ENCODE measurements around the gene SORCS2.

DNA sequence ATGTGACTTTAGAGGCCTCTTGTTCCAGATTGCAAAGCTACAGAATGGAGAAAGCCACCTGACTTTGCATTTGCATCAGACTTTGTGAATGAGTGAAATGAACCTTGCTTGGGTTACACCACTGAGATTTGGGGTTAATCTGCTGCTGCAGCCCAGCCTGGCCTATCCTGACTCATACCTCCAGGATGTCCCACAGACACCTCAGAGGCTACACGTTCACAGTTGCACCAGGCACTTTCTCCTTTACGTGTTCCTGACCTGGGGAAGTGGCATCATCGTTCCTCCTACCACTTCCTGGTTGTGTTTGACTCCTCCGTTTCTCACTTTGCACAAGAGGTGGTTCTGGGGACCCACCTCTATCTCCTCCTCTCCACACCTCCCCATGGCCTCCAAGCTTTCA is 9.2 kb upstream of the SORCS2 start:
- no peak for TF ChIP-seq TAF1 (IDR thresholded peaks at IDR 0.05; ENCODE audit: low read depth)
- TF ChIP-seq EP300 (IDR thresholded peaks at IDR 0.05; ENCODE audit: borderline replicate concordance), result no peak
- TF ChIP-seq CREB1 (IDR thresholded peaks at IDR 0.05; ENCODE audit: low read depth), result no peak
- TF ChIP-seq, protein P1, sequence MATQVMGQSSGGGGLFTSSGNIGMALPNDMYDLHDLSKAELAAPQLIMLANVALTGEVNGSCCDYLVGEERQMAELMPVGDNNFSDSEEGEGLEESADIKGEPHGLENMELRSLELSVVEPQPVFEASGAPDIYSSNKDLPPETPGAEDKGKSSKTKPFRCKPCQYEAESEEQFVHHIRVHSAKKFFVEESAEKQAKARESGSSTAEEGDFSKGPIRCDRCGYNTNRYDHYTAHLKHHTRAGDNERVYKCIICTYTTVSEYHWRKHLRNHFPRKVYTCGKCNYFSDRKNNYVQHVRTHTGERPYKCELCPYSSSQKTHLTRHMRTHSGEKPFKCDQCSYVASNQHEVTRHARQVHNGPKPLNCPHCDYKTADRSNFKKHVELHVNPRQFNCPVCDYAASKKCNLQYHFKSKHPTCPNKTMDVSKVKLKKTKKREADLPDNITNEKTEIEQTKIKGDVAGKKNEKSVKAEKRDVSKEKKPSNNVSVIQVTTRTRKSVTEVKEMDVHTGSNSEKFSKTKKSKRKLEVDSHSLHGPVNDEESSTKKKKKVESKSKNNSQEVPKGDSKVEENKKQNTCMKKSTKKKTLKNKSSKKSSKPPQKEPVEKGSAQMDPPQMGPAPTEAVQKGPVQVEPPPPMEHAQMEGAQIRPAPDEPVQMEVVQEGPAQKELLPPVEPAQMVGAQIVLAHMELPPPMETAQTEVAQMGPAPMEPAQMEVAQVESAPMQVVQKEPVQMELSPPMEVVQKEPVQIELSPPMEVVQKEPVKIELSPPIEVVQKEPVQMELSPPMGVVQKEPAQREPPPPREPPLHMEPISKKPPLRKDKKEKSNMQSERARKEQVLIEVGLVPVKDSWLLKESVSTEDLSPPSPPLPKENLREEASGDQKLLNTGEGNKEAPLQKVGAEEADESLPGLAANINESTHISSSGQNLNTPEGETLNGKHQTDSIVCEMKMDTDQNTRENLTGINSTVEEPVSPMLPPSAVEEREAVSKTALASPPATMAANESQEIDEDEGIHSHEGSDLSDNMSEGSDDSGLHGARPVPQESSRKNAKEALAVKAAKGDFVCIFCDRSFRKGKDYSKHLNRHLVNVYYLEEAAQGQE (IDR thresholded peaks at IDR 0.05; ENCODE audit: low read depth), result no peak
- TF ChIP-seq, protein P2, sequence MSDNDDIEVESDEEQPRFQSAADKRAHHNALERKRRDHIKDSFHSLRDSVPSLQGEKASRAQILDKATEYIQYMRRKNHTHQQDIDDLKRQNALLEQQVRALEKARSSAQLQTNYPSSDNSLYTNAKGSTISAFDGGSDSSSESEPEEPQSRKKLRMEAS (IDR thresholded peaks at IDR 0.05), result no peak
- no peak for TF ChIP-seq YY1 (IDR thresholded peaks at IDR 0.05; ENCODE audit: low read depth)
- no peak for TF ChIP-seq FOXM1 (IDR thresholded peaks at IDR 0.05; ENCODE audit: borderline replicate concordance, low read depth)
- no peak for TF ChIP-seq ZBTB7A (IDR thresholded peaks at IDR 0.05; ENCODE audit: low read depth)
- no peak for TF ChIP-seq NFIC (IDR thresholded peaks at IDR 0.05)
- no peak for TF ChIP-seq TCF12 (IDR thresholded peaks at IDR 0.05; ENCODE audit: low read depth)
- no peak for TF ChIP-seq CEBPB (IDR thresholded peaks at IDR 0.05)
- TF ChIP-seq EGR1 (IDR thresholded peaks at IDR 0.05), result no peak

Data from Ishikawa (cell line).